ENCODE measurements around the gene TTL. TPM values are rescaled to one million over a fixed set of nuclear protein-coding genes. Genes with fewer than 3 reads are reported as not detected.
A peak's percentile ranks its signal among the peaks of the same experiment; 100 is the strongest.

Gene TTL
- total and polyA plus RNA-seq, 2 of the 13 experiments (the other 11 are each of a cell fraction or from before 2014, with no cell fraction given), result 19.0 to 59.8 TPM

DNA sequence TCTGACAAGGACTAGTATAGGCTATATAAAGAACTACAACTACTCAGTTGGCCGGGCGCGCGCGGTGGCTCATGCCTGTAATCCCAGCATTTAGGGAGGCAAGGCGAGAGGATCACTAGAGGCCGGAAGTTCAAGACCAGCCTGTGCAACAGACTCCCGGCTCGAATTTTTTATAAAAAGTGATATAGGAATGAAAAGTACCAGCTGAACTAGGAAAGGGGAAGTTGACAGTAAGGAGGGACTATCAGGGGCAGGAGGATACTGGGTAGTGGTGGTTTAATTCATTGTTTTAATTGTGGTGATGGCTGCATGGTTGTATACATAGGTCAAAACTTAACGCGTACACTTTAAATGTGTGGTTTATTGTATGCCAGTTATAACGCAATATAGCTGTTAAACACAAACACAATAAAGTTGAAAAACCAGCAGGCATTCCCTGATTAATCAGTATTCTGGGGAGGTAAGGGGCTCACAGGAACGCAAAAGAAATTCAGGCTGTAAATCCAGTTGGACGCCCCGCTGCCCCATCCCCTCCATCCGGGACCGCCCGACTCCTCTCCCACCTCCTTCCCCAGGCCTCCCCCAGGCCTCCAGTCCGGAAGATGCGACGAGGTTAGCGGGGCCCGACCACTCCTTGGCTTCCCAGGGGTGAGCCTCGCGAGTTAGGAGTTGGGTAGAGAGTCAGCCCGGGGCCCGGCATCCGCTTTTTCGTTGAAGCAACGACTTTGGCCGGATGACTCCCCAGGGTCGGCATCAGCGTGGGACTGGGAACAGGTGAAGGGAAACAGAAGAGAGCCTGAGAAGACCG, 59.6 kb downstream of the TTL start (continued):
- TF ChIP-seq, protein P1, sequence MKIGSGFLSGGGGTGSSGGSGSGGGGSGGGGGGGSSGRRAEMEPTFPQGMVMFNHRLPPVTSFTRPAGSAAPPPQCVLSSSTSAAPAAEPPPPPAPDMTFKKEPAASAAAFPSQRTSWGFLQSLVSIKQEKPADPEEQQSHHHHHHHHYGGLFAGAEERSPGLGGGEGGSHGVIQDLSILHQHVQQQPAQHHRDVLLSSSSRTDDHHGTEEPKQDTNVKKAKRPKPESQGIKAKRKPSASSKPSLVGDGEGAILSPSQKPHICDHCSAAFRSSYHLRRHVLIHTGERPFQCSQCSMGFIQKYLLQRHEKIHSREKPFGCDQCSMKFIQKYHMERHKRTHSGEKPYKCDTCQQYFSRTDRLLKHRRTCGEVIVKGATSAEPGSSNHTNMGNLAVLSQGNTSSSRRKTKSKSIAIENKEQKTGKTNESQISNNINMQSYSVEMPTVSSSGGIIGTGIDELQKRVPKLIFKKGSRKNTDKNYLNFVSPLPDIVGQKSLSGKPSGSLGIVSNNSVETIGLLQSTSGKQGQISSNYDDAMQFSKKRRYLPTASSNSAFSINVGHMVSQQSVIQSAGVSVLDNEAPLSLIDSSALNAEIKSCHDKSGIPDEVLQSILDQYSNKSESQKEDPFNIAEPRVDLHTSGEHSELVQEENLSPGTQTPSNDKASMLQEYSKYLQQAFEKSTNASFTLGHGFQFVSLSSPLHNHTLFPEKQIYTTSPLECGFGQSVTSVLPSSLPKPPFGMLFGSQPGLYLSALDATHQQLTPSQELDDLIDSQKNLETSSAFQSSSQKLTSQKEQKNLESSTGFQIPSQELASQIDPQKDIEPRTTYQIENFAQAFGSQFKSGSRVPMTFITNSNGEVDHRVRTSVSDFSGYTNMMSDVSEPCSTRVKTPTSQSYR (CRISPR knock-in tag; IDR thresholded peaks at IDR 0.05; ENCODE audit: borderline replicate concordance), result peak; percentile 13; the same call in 1 of the 2 replicates
- TF ChIP-seq ZNF615 (CRISPR knock-in tag; IDR thresholded peaks at IDR 0.05; ENCODE audit: borderline replicate concordance) (peak; percentile 91), TAF15 (IDR thresholded peaks at IDR 0.05; ENCODE audit: low read depth, low read length, poor library complexity, severe bottlenecking) (peak; percentile 80), KAT8 (CRISPR knock-in tag; IDR thresholded peaks at IDR 0.05) (no peak), ATF1 (CRISPR knock-in tag; IDR thresholded peaks at IDR 0.05) (no peak), ZNF264 (CRISPR knock-in tag; IDR thresholded peaks at IDR 0.05) (0 out of 2 replicates have a peak, but pooled peaks have one; percentile 11), POLR2AphosphoS5 (IDR thresholded peaks at IDR 0.05; ENCODE audit: low read depth, low read length) (peak; percentile 71; the same call in 1 of the 2 replicates), ZNF253 (CRISPR knock-in tag; IDR thresholded peaks at IDR 0.05; ENCODE audit: borderline replicate concordance) (peak; percentile 80; the same call in 1 of the 2 replicates), POLR2AphosphoS2 (IDR thresholded peaks at IDR 0.05; ENCODE audit: low read depth, low read length) (0 out of 2 replicates have a peak, but pooled peaks have one; percentile 34), ZNF296 (CRISPR knock-in tag; conservative IDR thresholded peaks at IDR 0.05) (0 out of 2 replicates have a peak, but pooled peaks have one; percentile 38), GABPA (IDR thresholded peaks at IDR 0.05; ENCODE audit: low read depth, low read length) (peak; percentile 20; the same call in 1 of the 2 replicates), GABPA (CRISPR knock-in tag; IDR thresholded peaks at IDR 0.05; ENCODE audit: low read depth) (no peak)
- TF ChIP-seq, protein P2, sequence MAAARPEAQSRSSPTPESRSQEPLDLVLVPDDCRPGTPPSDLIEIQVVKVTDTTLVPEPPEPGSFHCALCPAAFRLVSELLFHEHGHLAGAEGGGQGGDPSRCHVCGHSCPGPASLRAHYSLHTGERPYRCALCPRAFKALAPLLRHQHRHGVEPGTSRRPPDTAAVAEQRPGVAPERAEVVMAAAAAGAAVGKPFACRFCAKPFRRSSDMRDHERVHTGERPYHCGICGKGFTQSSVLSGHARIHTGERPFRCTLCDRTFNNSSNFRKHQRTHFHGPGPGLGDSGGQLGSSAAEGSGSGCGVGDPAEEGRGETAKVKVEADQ (CRISPR knock-in tag; IDR thresholded peaks at IDR 0.05; ENCODE audit: borderline replicate concordance), result 0 out of 2 replicates have a peak, but pooled peaks have one; percentile 72
- TF ChIP-seq, protein P3, sequence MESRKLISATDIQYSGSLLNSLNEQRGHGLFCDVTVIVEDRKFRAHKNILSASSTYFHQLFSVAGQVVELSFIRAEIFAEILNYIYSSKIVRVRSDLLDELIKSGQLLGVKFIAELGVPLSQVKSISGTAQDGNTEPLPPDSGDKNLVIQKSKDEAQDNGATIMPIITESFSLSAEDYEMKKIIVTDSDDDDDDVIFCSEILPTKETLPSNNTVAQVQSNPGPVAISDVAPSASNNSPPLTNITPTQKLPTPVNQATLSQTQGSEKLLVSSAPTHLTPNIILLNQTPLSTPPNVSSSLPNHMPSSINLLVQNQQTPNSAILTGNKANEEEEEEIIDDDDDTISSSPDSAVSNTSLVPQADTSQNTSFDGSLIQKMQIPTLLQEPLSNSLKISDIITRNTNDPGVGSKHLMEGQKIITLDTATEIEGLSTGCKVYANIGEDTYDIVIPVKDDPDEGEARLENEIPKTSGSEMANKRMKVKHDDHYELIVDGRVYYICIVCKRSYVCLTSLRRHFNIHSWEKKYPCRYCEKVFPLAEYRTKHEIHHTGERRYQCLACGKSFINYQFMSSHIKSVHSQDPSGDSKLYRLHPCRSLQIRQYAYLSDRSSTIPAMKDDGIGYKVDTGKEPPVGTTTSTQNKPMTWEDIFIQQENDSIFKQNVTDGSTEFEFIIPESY (CRISPR knock-in tag; IDR thresholded peaks at IDR 0.05), result peak; percentile 96
- TF ChIP-seq, protein P4, sequence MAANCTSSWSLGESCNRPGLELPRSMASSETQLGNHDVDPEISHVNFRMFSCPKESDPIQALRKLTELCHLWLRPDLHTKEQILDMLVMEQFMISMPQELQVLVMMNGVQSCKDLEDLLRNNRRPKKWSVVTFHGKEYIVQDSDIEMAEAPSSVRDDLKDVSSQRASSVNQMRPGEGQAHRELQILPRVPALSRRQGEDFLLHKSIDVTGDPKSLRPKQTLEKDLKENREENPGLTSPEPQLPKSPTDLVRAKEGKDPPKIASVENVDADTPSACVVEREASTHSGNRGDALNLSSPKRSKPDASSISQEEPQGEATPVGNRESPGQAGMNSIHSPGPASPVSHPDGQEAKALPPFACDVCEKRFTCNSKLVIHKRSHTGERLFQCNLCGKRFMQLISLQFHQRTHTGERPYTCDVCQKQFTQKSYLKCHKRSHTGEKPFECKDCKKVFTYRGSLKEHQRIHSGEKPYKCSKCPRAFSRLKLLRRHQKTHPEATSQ (CRISPR knock-in tag; IDR thresholded peaks at IDR 0.05; ENCODE audit: borderline replicate concordance), result peak; percentile 83; the same call in 1 of the 2 replicates
- TF ChIP-seq, protein P5, sequence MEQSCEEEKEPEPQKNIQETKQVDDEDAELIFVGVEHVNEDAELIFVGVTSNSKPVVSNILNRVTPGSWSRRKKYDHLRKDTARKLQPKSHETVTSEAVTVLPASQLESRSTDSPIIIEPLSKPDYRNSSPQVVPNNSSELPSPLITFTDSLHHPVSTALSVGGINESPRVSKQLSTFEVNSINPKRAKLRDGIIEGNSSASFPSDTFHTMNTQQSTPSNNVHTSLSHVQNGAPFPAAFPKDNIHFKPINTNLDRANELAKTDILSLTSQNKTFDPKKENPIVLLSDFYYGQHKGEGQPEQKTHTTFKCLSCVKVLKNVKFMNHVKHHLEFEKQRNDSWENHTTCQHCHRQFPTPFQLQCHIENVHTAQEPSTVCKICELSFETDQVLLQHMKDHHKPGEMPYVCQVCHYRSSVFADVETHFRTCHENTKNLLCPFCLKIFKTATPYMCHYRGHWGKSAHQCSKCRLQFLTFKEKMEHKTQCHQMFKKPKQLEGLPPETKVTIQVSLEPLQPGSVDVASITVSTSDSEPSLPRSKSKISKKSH (CRISPR knock-in tag; IDR thresholded peaks at IDR 0.05; ENCODE audit: borderline replicate concordance), result no peak; the same call in 1 of the 2 replicates
- TF ChIP-seq, protein P6, sequence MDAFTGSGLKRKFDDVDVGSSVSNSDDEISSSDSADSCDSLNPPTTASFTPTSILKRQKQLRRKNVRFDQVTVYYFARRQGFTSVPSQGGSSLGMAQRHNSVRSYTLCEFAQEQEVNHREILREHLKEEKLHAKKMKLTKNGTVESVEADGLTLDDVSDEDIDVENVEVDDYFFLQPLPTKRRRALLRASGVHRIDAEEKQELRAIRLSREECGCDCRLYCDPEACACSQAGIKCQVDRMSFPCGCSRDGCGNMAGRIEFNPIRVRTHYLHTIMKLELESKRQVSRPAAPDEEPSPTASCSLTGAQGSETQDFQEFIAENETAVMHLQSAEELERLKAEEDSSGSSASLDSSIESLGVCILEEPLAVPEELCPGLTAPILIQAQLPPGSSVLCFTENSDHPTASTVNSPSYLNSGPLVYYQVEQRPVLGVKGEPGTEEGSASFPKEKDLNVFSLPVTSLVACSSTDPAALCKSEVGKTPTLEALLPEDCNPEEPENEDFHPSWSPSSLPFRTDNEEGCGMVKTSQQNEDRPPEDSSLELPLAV (CRISPR knock-in tag; conservative IDR thresholded peaks at IDR 0.05; ENCODE audit: low read depth), result no peak
